Measurements from ENCODE around the gene ANTXR1.

The ANTXR1 gene

GRCh38 chr2:69138793-69139459 lies 125.9 kb downstream of the ANTXR1 start:
- DNase-seq, result no peak

- no peak for DNase-seq
These were observed 127.0 kb downstream of the ANTXR1 start for GRCh38 chr2:69139778-69140670.

- DNase-seq, result no peak
These were observed 128.1 kb downstream of the ANTXR1 start for GRCh38 chr2:69141061-69141460.

GRCh38 chr2:69143748-69144360 lies 130.9 kb downstream of the ANTXR1 start:
- DNase-seq, result no peak

GRCh38 chr2:69145204-69145603 lies 132.2 kb downstream of the ANTXR1 start:
- DNase-seq, result no peak

GRCh38 chr2:69147841-69148533 lies 135.0 kb downstream of the ANTXR1 start:
- DNase-seq, result no peak

- DNase-seq, result no peak
These were observed 136.7 kb downstream of the ANTXR1 start for GRCh38 chr2:69149631-69150215.

GRCh38 chr2:69151931-69152330 lies 139.0 kb downstream of the ANTXR1 start:
- no peak for DNase-seq

GRCh38 chr2:69152847-69153583 lies 140.0 kb downstream of the ANTXR1 start:
- no peak for DNase-seq

- DNase-seq, result no peak
These were observed 141.1 kb downstream of the ANTXR1 start for GRCh38 chr2:69154106-69154505.

- no peak for DNase-seq
These were observed 143.6 kb downstream of the ANTXR1 start for GRCh38 chr2:69156624-69157023.

GRCh38 chr2:69157441-69157840 lies 144.5 kb downstream of the ANTXR1 start:
- no peak for DNase-seq

- DNase-seq, result no peak
These were observed 147.0 kb downstream of the ANTXR1 start for GRCh38 chr2:69159986-69160385.

GRCh38 chr2:69162057-69162456 lies 149.1 kb downstream of the ANTXR1 start:
- DNase-seq, result no peak

GRCh38 chr2:69163109-69163508 lies 150.1 kb downstream of the ANTXR1 start:
- DNase-seq, result peak in 1 of 5 experiments; percentile 12

- no peak for DNase-seq
These were observed 150.6 kb downstream of the ANTXR1 start for GRCh38 chr2:69163556-69163955.

- DNase-seq, result no peak
These were observed 151.2 kb downstream of the ANTXR1 start for GRCh38 chr2:69164061-69164778.

- DNase-seq, result no peak
These were observed 152.3 kb downstream of the ANTXR1 start for GRCh38 chr2:69165091-69165880.

GRCh38 chr2:69166465-69166811 lies 153.5 kb downstream of the ANTXR1 start:
- no peak for DNase-seq

- no peak for DNase-seq
These were observed 154.0 kb downstream of the ANTXR1 start for GRCh38 chr2:69166812-69167468.
